Right lobe of liver (tissue), 6 donors: Measurements from ENCODE around the gene HLA-E. TPM values are rescaled to one million over a fixed set of nuclear protein-coding genes. Genes with fewer than 3 reads are reported as not detected.
"Not testable (repeated sequence)": the region's sequence is repeated elsewhere in the genome, so short reads cannot be mapped to it uniquely, and the experiment has no call there.

Source experiments
- ATAC-seq, 4 donors: fragments of 200-7000 bp; cut with Tn5 transposase; one replicate each; pipeline ENCODE4 v1.9.1; 2020; ENCODE audit warnings: mild to moderate bottlenecking in 4 of 4, moderate library complexity in 4 of 4
- DNase-seq, 3 donors: peaks; one replicate each; pipeline ENCODE4 v3.0.0-alpha.2; 2020
- H3K27ac ChIP-seq, 3 donors: fragments of 200-600 bp; one replicate each; pipeline ENCODE4 v1.8.0; 2022
- H3K27me3 ChIP-seq, 2 donors: fragments of 200-600 bp; one replicate each; pipeline ENCODE4 v1.8.0; 2022
- H3K36me3 ChIP-seq, 4 donors: fragments of 200-600 bp; sonication (generic) in 1 of 4; one replicate each; pipeline versions ENCODE4 v1.5.1 to v1.8.0; 2017 to 2022; ENCODE audit warnings: control low read depth in 1 of 4
- H3K4me1 ChIP-seq, 4 donors: fragments of 200-600 bp; sonication (generic) in 1 of 4; one replicate each; pipeline versions ENCODE4 v1.5.1 to v1.8.0; 2017 to 2022; ENCODE audit warnings: control low read depth in 1 of 4
- H3K4me3 ChIP-seq, 3 donors: fragments of 200-600 bp; one replicate each; pipeline ENCODE4 v1.8.0; 2022
- H3K9me3 ChIP-seq, 4 donors: fragments of 200-600 bp; sonication (generic) in 1 of 4; one replicate each; pipeline versions ENCODE4 v1.5.1 to v1.8.0; 2017 to 2022; ENCODE audit warnings: control low read depth in 1 of 4
- POLR2A ChIP-seq: fragments of 450-650 bp; IDR thresholded peaks from one replicate; pipeline ENCODE4 v1.6.1; 2017; ENCODE audit warnings: antibody characterized with exemption, mild to moderate bottlenecking
- WGBS: methylation state at CpG from one replicate; pipeline ENCODE4 v1.1.6; 2018; ENCODE audit warnings: low coverage, low lambda C conversion rate; ENCODE audit not compliant: insufficient coverage; ENCODE audit errors: missing lambda C conversion rate; 5-methylcytosine and 5-hydroxymethylcytosine counted together
- intact Hi-C, 2 donors: fragments of 100-400 bp; cut with DNase I; formaldehyde crosslinking; loops; one replicate each; pipeline versions ENCODE4 v1.11.2 to v1.14.1; 2022
- total RNA-seq, 6 experiments: library from RNA; depleted of rRNA in 2 of 6; stranded (reverse); fragments of >200 nt in 2 of 6; fragmentation: NEBNext Ultra II Directional in 3 of 6; extraction: Animal tissue kit (Norgen Biotek cat#: 25700) in 3 of 6; gene quantifications; one replicate each; pipeline versions ENCODE4 v1.1.0 to v1.2.4, GENCODE V29; 2016 to 2023
- TF ChIP-seq, protein P1 (sequence below), 4 donors: fragments of 200-600 bp in 3 of 4; fragments of 450-650 bp in 1 of 4; IDR thresholded peaks; one replicate each; pipeline versions ENCODE4 v1.5.1 to v1.8.0; 2016 to 2022; ENCODE audit warnings: antibody characterized with exemption in 4 of 4, mild to moderate bottlenecking in 2 of 4
- donor health status: DM: no; HTN: yes; CAD: no.
- donor health status: DM: no; HTN: no; CAD: no.
- donor health status: DM: no; HTN: no; CAD: no.
- donor health status: DM: no; HTN: yes; CAD: no.
- donor health status: DM: no; HTN: yes; CAD: no.

Gene HLA-E
- total RNA-seq, 6 experiments from 2014 or later: 116 to 257 (median 183) TPM

DNA sequence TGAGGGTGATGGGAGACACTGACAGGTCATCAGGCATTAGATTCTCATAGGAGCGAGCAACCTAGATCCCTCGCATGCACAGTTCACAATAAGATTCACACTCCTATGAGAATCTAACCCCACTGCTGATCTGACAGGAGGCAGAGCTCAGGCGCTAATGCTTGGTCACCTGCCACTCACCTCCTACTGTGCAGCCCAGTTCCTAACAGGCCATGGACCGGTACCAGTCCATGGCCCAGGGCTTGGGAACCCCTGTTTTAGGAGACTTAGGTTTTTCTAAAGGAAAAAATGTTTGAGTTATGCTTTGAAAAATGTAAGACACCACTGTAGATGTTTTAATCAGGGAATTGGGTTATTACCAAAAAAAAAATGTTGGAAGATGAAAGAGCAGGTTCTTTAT is 6.7 kb downstream of the HLA-E start:
- H3K27ac ChIP-seq: peak overlapping the region in 2 of 3 donors; percentile 24 to 64
- intact Hi-C loops: no loop called here
- H3K4me3 ChIP-seq: no peak overlapping the region
- TF ChIP-seq POLR2A: no peak
- TF ChIP-seq, protein P1, sequence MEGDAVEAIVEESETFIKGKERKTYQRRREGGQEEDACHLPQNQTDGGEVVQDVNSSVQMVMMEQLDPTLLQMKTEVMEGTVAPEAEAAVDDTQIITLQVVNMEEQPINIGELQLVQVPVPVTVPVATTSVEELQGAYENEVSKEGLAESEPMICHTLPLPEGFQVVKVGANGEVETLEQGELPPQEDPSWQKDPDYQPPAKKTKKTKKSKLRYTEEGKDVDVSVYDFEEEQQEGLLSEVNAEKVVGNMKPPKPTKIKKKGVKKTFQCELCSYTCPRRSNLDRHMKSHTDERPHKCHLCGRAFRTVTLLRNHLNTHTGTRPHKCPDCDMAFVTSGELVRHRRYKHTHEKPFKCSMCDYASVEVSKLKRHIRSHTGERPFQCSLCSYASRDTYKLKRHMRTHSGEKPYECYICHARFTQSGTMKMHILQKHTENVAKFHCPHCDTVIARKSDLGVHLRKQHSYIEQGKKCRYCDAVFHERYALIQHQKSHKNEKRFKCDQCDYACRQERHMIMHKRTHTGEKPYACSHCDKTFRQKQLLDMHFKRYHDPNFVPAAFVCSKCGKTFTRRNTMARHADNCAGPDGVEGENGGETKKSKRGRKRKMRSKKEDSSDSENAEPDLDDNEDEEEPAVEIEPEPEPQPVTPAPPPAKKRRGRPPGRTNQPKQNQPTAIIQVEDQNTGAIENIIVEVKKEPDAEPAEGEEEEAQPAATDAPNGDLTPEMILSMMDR (IDR thresholded peaks at IDR 0.05): no peak
- no peaks in the 10 kb centered on the region for H3K9me3 ChIP-seq
- H3K36me3 ChIP-seq: peaks cover 5 to 30% (median 20%) of the 10 kb centered on the region in 4 donors
- H3K27me3 ChIP-seq: no peaks in the 10 kb centered on the region
- WGBS: 92% methylated on average over 4 of the region's 4 CpGs
- H3K4me1 ChIP-seq: no peaks in the 10 kb centered on the region
- ATAC-seq: no peak
- no peak for DNase-seq

DNA sequence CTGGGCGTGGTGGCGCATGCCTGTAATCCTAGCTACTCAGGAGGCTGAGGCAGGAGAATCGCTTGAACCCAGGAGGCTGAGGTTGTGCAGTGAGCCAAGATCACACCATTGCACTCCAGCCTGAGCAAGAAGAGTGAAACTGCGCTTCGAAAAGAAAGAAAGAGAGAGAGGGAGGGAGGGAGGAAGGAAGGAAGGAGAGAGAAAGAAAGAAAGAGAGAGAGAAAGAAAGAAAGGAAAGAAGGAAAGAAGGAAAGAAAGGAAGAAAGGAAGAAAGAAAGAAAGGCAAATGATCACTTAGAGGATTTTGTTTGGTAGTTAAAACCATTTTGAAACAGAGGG is 7.9 kb downstream of the HLA-E start:
- intact Hi-C loops, ATAC-seq, H3K4me1 ChIP-seq, H3K27me3 ChIP-seq, DNase-seq, H3K4me3 ChIP-seq, H3K27ac ChIP-seq, H3K9me3 ChIP-seq: not testable (repeated sequence)
- H3K36me3 ChIP-seq: peaks cover 0 to 18% (median 10%) of the 10 kb centered on the region in 4 donors
- WGBS: 80% methylated on average over 1 of the region's 5 CpGs

DNA sequence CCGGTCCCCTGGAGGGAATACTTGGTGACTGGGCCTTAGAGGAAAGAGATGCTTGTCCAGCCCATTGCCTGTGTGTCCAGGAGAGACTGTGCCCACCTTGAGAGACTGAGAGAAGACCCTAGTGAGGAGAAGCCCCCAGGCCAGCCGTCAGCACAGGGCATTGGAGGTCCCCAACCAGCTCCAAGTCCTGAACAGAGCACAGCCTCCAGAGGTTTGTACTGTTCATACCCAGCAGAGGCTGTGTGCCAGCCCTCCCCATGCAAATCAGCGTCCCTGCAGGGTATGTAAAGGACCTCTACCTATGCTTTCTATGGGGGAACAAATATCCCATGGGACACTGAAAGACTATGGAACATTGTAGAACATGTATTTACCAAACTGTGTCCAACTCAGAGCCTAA is 8.4 kb downstream of the HLA-E start:
- ATAC-seq (no peak), DNase-seq (no peak)
- Histone ChIP-seq H3K9me3 (no peaks in the 10 kb centered on the region), H3K4me3 (no peak overlapping the region), H3K36me3 (peaks cover 0 to 13% (median 7%) of the 10 kb centered on the region in 4 donors), H3K27ac (no peak overlapping the region), H3K27me3 (no peaks in the 10 kb centered on the region), H3K4me1 (no peaks in the 10 kb centered on the region)
- TF ChIP-seq, protein P1 (IDR thresholded peaks at IDR 0.05): no peak
- WGBS: 73% methylated on average over 2 of the region's 3 CpGs
- intact Hi-C loops: no loop called here

DNA sequence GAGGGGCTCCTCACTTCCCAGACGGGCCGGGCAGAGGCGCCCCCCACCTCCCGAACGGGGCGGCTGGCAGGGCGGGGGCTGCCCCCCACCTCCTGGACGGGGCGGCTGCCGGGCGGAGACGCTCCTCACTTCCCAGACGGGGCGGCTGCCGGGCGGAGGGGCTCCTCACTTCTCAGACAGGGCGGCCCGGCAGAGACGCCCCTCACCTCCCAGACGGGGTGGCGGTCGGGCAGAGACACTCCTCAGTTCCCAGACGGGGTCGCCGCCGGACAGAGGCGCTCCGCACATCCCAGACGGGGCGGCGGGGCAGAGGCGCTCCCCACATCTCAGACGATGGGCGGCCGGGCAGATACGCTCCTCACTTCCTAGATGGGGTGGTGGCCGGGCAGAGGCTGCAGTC is 9.4 kb downstream of the HLA-E start:
- H3K27me3 ChIP-seq, H3K36me3 ChIP-seq, H3K4me3 ChIP-seq, ATAC-seq, DNase-seq, intact Hi-C loops, H3K27ac ChIP-seq, H3K9me3 ChIP-seq, H3K4me1 ChIP-seq: not testable (repeated sequence)
- no CpG with 5 or more reads among the region's 37 CpGs for WGBS

DNA sequence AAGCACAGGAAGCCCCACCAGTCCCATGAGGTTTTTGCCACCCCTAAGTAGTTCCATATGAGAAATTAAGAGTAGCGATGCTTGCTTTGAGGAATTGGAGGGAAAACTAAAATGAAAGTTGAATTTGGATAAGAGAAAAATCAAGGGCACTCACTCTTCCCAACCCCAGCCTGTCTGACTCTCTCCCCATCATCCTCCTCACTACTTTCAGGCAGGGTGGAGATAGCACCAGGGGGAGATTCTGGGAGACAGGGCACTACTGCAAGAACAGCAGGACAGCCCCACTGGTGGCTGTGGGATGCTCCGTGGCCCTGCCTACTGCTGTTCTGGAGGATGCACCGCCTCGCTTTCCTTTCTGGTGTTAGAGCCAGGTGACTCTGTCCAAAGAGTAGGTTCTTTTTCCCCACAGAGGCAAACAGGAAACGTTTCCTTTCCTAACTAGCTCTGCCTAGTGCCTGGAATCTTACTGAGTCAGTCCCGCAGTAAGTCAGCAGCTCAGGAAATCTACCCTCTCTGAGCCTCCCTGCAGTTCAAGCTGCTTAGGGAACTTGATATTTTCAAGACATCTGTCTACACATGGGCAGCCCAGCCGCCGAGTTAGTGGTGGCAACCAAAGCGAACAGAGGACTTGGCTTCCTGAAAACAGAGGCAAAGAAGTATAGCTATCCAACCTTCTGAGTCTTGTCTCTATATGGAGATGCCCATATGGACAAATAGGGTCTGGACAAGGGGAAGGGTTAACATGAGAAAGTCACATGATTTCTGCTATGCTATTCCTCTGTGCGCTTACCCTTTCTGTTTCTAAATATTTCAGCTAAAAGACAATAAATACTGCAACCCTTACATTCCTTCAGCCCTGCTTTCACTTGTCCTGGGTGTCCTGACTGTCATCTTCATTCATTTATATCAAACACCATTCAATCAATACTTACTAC is 11.4 kb downstream of the HLA-E start:
- H3K36me3 ChIP-seq: no peaks in the 10 kb centered on the region
- no peaks in the 10 kb centered on the region for H3K4me1 ChIP-seq
- no peak overlapping the region for H3K4me3 ChIP-seq
- peak overlapping the region in 1 of 3 donors; percentile 10 for H3K27ac ChIP-seq
- ATAC-seq (peak; percentile 44 to 80 (median 65)), DNase-seq (no peak)
- TF ChIP-seq, protein P1 (IDR thresholded peaks at IDR 0.05): no peak
- no peak for TF ChIP-seq POLR2A
- H3K27me3 ChIP-seq: no peaks in the 10 kb centered on the region
- no peaks in the 10 kb centered on the region for H3K9me3 ChIP-seq
- 37% methylated on average over 5 of the region's 10 CpGs for WGBS
- intact Hi-C loops: no loop called here
